ENCODE measurements around the gene OLFML1. TPM values are rescaled to one million over a fixed set of nuclear protein-coding genes. Genes with fewer than 3 reads are reported as not detected.

OLFML1 gene
- total RNA-seq, 1 experiment from 2014 or later = not detected

DNA sequence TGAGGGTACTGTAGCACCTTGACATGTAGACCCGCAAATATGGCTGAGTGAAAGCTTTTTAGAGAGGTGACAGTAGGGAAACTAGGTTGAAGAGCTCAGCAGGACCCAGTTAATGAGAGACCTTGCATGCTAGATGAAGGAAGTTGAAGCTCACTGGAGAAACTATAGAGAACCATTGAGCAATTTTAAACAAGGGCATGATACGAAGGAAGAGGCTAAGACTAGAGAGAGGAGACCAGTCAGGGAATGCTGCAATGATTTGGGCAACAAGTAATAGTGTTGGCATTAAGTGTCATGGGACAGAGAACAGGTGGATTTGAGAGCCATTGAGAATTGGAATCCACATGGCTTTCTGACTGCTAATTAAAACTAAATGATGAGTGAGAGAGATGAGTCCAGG lies 4.1 kb downstream of the OLFML1 start:
- Histone ChIP-seq H3K9ac (ENCODE audit: extremely low read depth, insufficient read length, low read length) (no peak overlapping the region), H2BK15ac (ENCODE audit: low read depth, low read length) (no peak overlapping the region), H3K56ac (ENCODE audit: insufficient read length, low read depth, low read length) (no peak overlapping the region), H3K18ac (ENCODE audit: insufficient read length, low read depth, low read length) (no peak overlapping the region), H3K4ac (ENCODE audit: low read depth, low read length) (no peak overlapping the region), H2BK5ac (ENCODE audit: insufficient read length, low read length) (no peak overlapping the region), H3K27ac (ENCODE audit: insufficient read length, low read depth, low read length) (no peak overlapping the region), H2BK12ac (ENCODE audit: insufficient read length, low read depth, low read length) (no peak overlapping the region), H3K27me3 (ENCODE audit: insufficient read depth, low read length) (no peaks in the 10 kb centered on the region), H3K4me2 (ENCODE audit: insufficient read depth, insufficient read length, low read length) (no peak overlapping the region), H4K5ac (ENCODE audit: insufficient read length, low read depth, low read length) (no peak overlapping the region), H2BK120ac (ENCODE audit: low read depth, low read length, poor library complexity, severe bottlenecking) (no peak overlapping the region), H2AK5ac (ENCODE audit: insufficient read length, low read length) (no peak overlapping the region), H3K79me1 (ENCODE audit: insufficient read depth, low read depth, low read length, poor library complexity, severe bottlenecking) (no peaks in the 10 kb centered on the region), H4K8ac (replicated peaks; ENCODE audit: insufficient read length, low read depth, low read length) (no peak overlapping the region), H4K20me1 (ENCODE audit: control insufficient read depth, insufficient read depth, insufficient read length) (no peaks in the 10 kb centered on the region), H3K9me3 (ENCODE audit: control insufficient read depth, low read depth, low read length) (no peaks in the 10 kb centered on the region), H4K91ac (ENCODE audit: insufficient read length, low read depth, low read length) (no peak overlapping the region), H3K4me1 (ENCODE audit: insufficient read depth, low read length) (peaks cover 3% of the 10 kb centered on the region; the same call in 1 of the 2 replicates), H3T11ph (ENCODE audit: low read length) (no peak overlapping the region), H3K23me2 (ENCODE audit: insufficient read length, low read depth, low read length, poor library complexity, severe bottlenecking) (no peaks in the 10 kb centered on the region), H3K14ac (ENCODE audit: insufficient read depth, low read length) (no peak overlapping the region), H3K79me2 (ENCODE audit: insufficient read depth, low read length) (no peaks in the 10 kb centered on the region), H3K23ac (ENCODE audit: insufficient read length, low read depth, low read length) (no peak overlapping the region), H2AFZ (ENCODE audit: low read length) (no peak overlapping the region), H2BK20ac (ENCODE audit: low read depth, low read length, poor library complexity, severe bottlenecking) (no peak overlapping the region)
- TF ChIP-seq, protein P1, sequence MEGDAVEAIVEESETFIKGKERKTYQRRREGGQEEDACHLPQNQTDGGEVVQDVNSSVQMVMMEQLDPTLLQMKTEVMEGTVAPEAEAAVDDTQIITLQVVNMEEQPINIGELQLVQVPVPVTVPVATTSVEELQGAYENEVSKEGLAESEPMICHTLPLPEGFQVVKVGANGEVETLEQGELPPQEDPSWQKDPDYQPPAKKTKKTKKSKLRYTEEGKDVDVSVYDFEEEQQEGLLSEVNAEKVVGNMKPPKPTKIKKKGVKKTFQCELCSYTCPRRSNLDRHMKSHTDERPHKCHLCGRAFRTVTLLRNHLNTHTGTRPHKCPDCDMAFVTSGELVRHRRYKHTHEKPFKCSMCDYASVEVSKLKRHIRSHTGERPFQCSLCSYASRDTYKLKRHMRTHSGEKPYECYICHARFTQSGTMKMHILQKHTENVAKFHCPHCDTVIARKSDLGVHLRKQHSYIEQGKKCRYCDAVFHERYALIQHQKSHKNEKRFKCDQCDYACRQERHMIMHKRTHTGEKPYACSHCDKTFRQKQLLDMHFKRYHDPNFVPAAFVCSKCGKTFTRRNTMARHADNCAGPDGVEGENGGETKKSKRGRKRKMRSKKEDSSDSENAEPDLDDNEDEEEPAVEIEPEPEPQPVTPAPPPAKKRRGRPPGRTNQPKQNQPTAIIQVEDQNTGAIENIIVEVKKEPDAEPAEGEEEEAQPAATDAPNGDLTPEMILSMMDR (conservative IDR thresholded peaks at IDR 0.05) = no peak
- no peak for DNase-seq
- no peaks in the 10 kb centered on the region for H3K36me3 Mint-ChIP-seq (ENCODE audit: insufficient read depth in 1 of 3, low read depth in 3 of 3)
- no peak overlapping the region for H3K4me3 Mint-ChIP-seq
- no CpG with 5 or more reads among the region's 2 CpGs for WGBS (ENCODE audit: extremely low coverage, insufficient read length, low lambda C conversion rate)
- H3K9me3 Mint-ChIP-seq = no peaks in the 10 kb centered on the region
- no peak overlapping the region for H3K27ac Mint-ChIP-seq
- H3K27me3 Mint-ChIP-seq (ENCODE audit: low read depth) = no peaks in the 10 kb centered on the region
- peaks cover 26 to 34% of the 10 kb centered on the region in 2 experiments for H3K4me1 Mint-ChIP-seq
